Smooth muscle cell (in vitro differentiated cells): ENCODE results near the gene NRBP1. TPM values are rescaled to one million over a fixed set of nuclear protein-coding genes. Genes with fewer than 3 reads are reported as not detected.

Experiments
- DNase-seq: peaks from one replicate; lab custom pipeline; 2025; ENCODE audit not compliant: unreplicated experiment; lab: John Stamatoyannopoulos, UW
- H2AFZ ChIP-seq: fragments of 200-600 bp; sonication (generic); 2 replicates; pipeline ENCODE4 v1.6.0; 2016; ENCODE audit warnings: antibody characterized with exemption, low read depth, mild to moderate bottlenecking
- H3F3A ChIP-seq: fragments of 200-600 bp; sonication (generic); 2 replicates; pipeline ENCODE4 v1.6.0; 2017; ENCODE audit warnings: antibody characterized with exemption, low read depth
- H3K27ac ChIP-seq: fragments of 200-600 bp; sonication (generic); 2 replicates; pipeline ENCODE4 v1.5.1; 2016; ENCODE audit warnings: low read depth, mild to moderate bottlenecking
- H3K27me3 ChIP-seq: fragments of 200-600 bp; sonication (generic); 2 replicates; pipeline ENCODE4 v1.6.1; 2016; ENCODE audit warnings: low read depth, mild to moderate bottlenecking
- H3K36me3 ChIP-seq: fragments of 200-600 bp; sonication (generic); 2 replicates; pipeline ENCODE4 v1.5.1; 2016; ENCODE audit warnings: low read depth
- H3K4me1 ChIP-seq: fragments of 200-600 bp; sonication (generic); 2 replicates; pipeline ENCODE4 v1.5.1; 2016; ENCODE audit warnings: low read depth
- H3K4me2 ChIP-seq: fragments of 200-600 bp; sonication (generic); 2 replicates; pipeline ENCODE4 v1.6.0; 2016; ENCODE audit warnings: mild to moderate bottlenecking
- H3K4me3 ChIP-seq: fragments of 200-600 bp; sonication (generic); 2 replicates; pipeline ENCODE4 v1.5.1; 2016; ENCODE audit warnings: mild to moderate bottlenecking
- H3K79me2 ChIP-seq: fragments of 200-600 bp; sonication (generic); 2 replicates; pipeline ENCODE4 v1.6.0; 2016; ENCODE audit warnings: low read depth, mild to moderate bottlenecking
- H3K9ac ChIP-seq: fragments of 200-600 bp; sonication (generic); 2 replicates; pipeline ENCODE4 v1.6.0; 2016; ENCODE audit warnings: low read depth
- H3K9me3 ChIP-seq: fragments of 200-600 bp; sonication (generic); replicated peaks from 2 replicates; pipeline ENCODE4 v1.5.1; 2016; ENCODE audit warnings: low read depth
- H4K20me1 ChIP-seq: fragments of 200-600 bp; sonication (generic); 2 replicates; pipeline ENCODE4 v1.6.0; 2016; ENCODE audit warnings: low read depth
- CTCF ChIP-seq: fragments of 200-600 bp; sonication (generic); IDR thresholded peaks from 2 replicates; pipeline ENCODE4 v1.5.1; 2017; ENCODE audit warnings: borderline replicate concordance, mild to moderate bottlenecking, antibody characterized with exemption; ENCODE audit not compliant: insufficient read depth, poor library complexity, severe bottlenecking
- WGBS: methylation state at CpG from one replicate; pipeline ENCODE4 v1.1.7; 2016; ENCODE audit warnings: low lambda C conversion rate; 5-methylcytosine and 5-hydroxymethylcytosine counted together
- polyA plus RNA-seq: library from polyadenylated mRNA; unstranded; fragments of >200 nt; fragmentation: Nextera tagmentation; extraction: Ambion mirVana; gene quantifications from 2 replicates; pipeline ENCODE4 v1.2.1, GENCODE V29; 2016
- total RNA-seq: library from RNA; depleted of rRNA; stranded (reverse); fragments of >200 nt; gene quantifications from 2 replicates; pipeline ENCODE4 v1.2.3, GENCODE V29; 2014

NRBP1 gene
- total and polyA plus RNA-seq, 2 experiments from 2014 or later: 134 to 197 TPM

- H3K4me1 ChIP-seq: peaks cover 21% of the 10 kb centered on the region
- H3K36me3 ChIP-seq: no peaks in the 10 kb centered on the region
- peaks cover 32% of the 10 kb centered on the region for H3K79me2 ChIP-seq
- no peaks in the 10 kb centered on the region for H3K27me3 ChIP-seq
- H2AFZ ChIP-seq: peak overlapping the region; percentile 96
- H3K4me2 ChIP-seq: peak overlapping the region; percentile 92
- peak overlapping the region; percentile 92 for H3K27ac ChIP-seq
- TF ChIP-seq CTCF: no peak
- H3K9ac ChIP-seq: peak overlapping the region; percentile 94
- peaks cover 8% of the 10 kb centered on the region for H3F3A ChIP-seq
- whole genome bisulfite sequencing: 18% methylated on average over 7 of the region's 7 CpGs
- H3K9me3 ChIP-seq: no peaks in the 10 kb centered on the region
- no peak for DNase-seq
- peaks cover 38% of the 10 kb centered on the region for H4K20me1 ChIP-seq
- H3K4me3 ChIP-seq: peak overlapping the region; percentile 92
Observed at GRCh38 chr2:27427863-27428212, 593 bp upstream of the NRBP1 start.

- peak overlapping the region; percentile 96 for H2AFZ ChIP-seq
- peaks cover 8% of the 10 kb centered on the region for H3F3A ChIP-seq
- H3K36me3 ChIP-seq: peaks cover 5% of the 10 kb centered on the region
- no peaks in the 10 kb centered on the region for H3K27me3 ChIP-seq
- H3K79me2 ChIP-seq: peaks cover 43% of the 10 kb centered on the region
- peak; percentile 91 for DNase-seq
- H3K9ac ChIP-seq: peak overlapping the region; percentile 94
- H3K27ac ChIP-seq: peak overlapping the region; percentile 92
- H3K4me1 ChIP-seq: peaks cover 21% of the 10 kb centered on the region
- no peak for TF ChIP-seq CTCF
- H3K9me3 ChIP-seq: no peaks in the 10 kb centered on the region
- H3K4me2 ChIP-seq: peak overlapping the region; percentile 92
- 2% methylated on average over 21 of the region's 51 CpGs for WGBS
- H3K4me3 ChIP-seq: peak overlapping the region; percentile 92
- H4K20me1 ChIP-seq: peaks cover 51% of the 10 kb centered on the region
Observed at GRCh38 chr2:27428978-27429541, 629 bp downstream of the NRBP1 start.

GRCh38 chr2:27431395-27431794 is 3.0 kb downstream of the NRBP1 start:
- Histone ChIP-seq H3F3A (peaks cover 17% of the 10 kb centered on the region), H3K36me3 (peaks cover 17% of the 10 kb centered on the region), H3K9me3 (no peaks in the 10 kb centered on the region), H3K4me3 (no peak overlapping the region), H3K27me3 (no peaks in the 10 kb centered on the region), H4K20me1 (peaks cover 74% of the 10 kb centered on the region), H3K4me1 (peaks cover 21% of the 10 kb centered on the region), H2AFZ (no peak overlapping the region), H3K79me2 (peaks cover 43% of the 10 kb centered on the region), H3K27ac (peak overlapping the region; percentile 92), H3K9ac (no peak overlapping the region), H3K4me2 (peak overlapping the region; percentile 92)
- TF ChIP-seq CTCF: no peak
- no peak for DNase-seq

- no peak overlapping the region for H3K4me3 ChIP-seq
- no peak for DNase-seq
- H3K4me1 ChIP-seq: peaks cover 3% of the 10 kb centered on the region
- peaks cover 84% of the 10 kb centered on the region for H4K20me1 ChIP-seq
- no peaks in the 10 kb centered on the region for H3K9me3 ChIP-seq
- WGBS: 97% methylated on average over 6 of the region's 6 CpGs
- peaks cover 36% of the 10 kb centered on the region for H3F3A ChIP-seq
- H3K27ac ChIP-seq: no peak overlapping the region
- TF ChIP-seq CTCF: no peak
- H3K27me3 ChIP-seq: no peaks in the 10 kb centered on the region
- H3K4me2 ChIP-seq: no peak overlapping the region
- H3K79me2 ChIP-seq: peaks cover 33% of the 10 kb centered on the region
- peaks cover 37% of the 10 kb centered on the region for H3K36me3 ChIP-seq
- H3K9ac ChIP-seq: no peak overlapping the region
- H2AFZ ChIP-seq: no peak overlapping the region
Observed at GRCh38 chr2:27435628-27436027, 7.2 kb downstream of the NRBP1 start.
